GM23338 (cell line): ENCODE data around the gene EDEM3.

Experiments used
- CREB1 ChIP-seq: fragments of 250-450 bp; sonication (Bioruptor Pico); IDR thresholded peaks from 2 replicates; pipeline ENCODE4 v1.5.0; 2020; ENCODE audit warnings: low read depth, mild to moderate bottlenecking, moderate library complexity
- CTCF ChIP-seq, 2 experiments: fragments of 200-600 bp in 1 of 2; sonication (generic) in 1 of 2; conservative IDR thresholded peaks; 2 replicates each; pipeline versions ENCODE4 v1.5.1 to v1.6.1; 2016 to 2017; ENCODE audit warnings: antibody characterized with exemption in 2 of 2, low read depth in 2 of 2, mild to moderate bottlenecking in 2 of 2, moderate library complexity in 1 of 2
- ETS1 ChIP-seq: IDR thresholded peaks from 2 replicates; pipeline ENCODE4 v1.6.1; 2016; ENCODE audit warnings: antibody characterized with exemption
- EZH2 ChIP-seq: fragments of 200-600 bp; sonication (generic); IDR thresholded peaks from one replicate; pipeline ENCODE4 v1.8.0; 2017; ENCODE audit warnings: antibody characterized with exemption, mild to moderate bottlenecking, low read depth; ENCODE audit not compliant: unreplicated experiment
- EZH2phosphoT487 ChIP-seq: fragments of 200-600 bp; sonication (generic); IDR thresholded peaks from one replicate; pipeline ENCODE4 v1.8.1; 2018; ENCODE audit warnings: antibody characterized with exemption; ENCODE audit not compliant: unreplicated experiment
- JUNB ChIP-seq: IDR thresholded peaks from one replicate; pipeline ENCODE4 v1.6.1; 2016; ENCODE audit warnings: antibody characterized with exemption; ENCODE audit not compliant: unreplicated experiment
- NANOG ChIP-seq: IDR thresholded peaks from 2 replicates; pipeline ENCODE4 v1.6.1; 2016; ENCODE audit warnings: antibody characterized with exemption, borderline replicate concordance
- POLR2AphosphoS5 ChIP-seq: IDR thresholded peaks from 2 replicates; pipeline ENCODE4 v1.6.1; 2016; ENCODE audit warnings: antibody characterized with exemption, low read depth
- REST ChIP-seq: IDR thresholded peaks from one replicate; pipeline ENCODE4 v1.6.1; 2018; ENCODE audit warnings: antibody characterized with exemption; ENCODE audit not compliant: unreplicated experiment
- STAT1 ChIP-seq: IDR thresholded peaks from one replicate; pipeline ENCODE4 v1.6.1; 2016; ENCODE audit warnings: antibody characterized with exemption; ENCODE audit not compliant: unreplicated experiment
- ZNF114 ChIP-seq: fragments of 250-450 bp; sonication (Bioruptor Pico); IDR thresholded peaks from 2 replicates; pipeline ENCODE4 v1.5.0; 2020; ENCODE audit warnings: mild to moderate bottlenecking, moderate library complexity
- ZNF331 ChIP-seq: fragments of 250-450 bp; sonication (Bioruptor Pico); IDR thresholded peaks from 2 replicates; pipeline ENCODE4 v1.5.0; 2020; ENCODE audit warnings: low read depth, mild to moderate bottlenecking, moderate library complexity
- ZNF462 ChIP-seq: fragments of 250-450 bp; sonication (Bioruptor Pico); IDR thresholded peaks from 2 replicates; pipeline ENCODE4 v1.5.0; 2020; ENCODE audit warnings: mild to moderate bottlenecking, moderate library complexity

- TF ChIP-seq EZH2 (no peak), POLR2AphosphoS5 (no peak), CTCF (conservative IDR thresholded peaks at IDR 0.05; ENCODE audit: low read depth in 2 of 2) (no peak), REST (no peak), JUNB (no peak), EZH2phosphoT487 (no peak), ZNF114 (CRISPR knock-in tag) (no peak), ETS1 (no peak), CREB1 (CRISPR knock-in tag) (no peak), ZNF331 (CRISPR knock-in tag) (no peak), STAT1 (no peak), NANOG (no peak), ZNF462 (CRISPR knock-in tag) (no peak)
Measured at GRCh38 chr1:184685116-184685515, 69.5 kb downstream of the EDEM3 start.
